GM12878 (cell line): ENCODE results near the gene CFHR2. TPM values are rescaled to one million over a fixed set of nuclear protein-coding genes. Genes with fewer than 3 reads are reported as not detected.

ENCODE experiments used
- ATAC-seq: fragments of 200-7000 bp; cut with Tn5 transposase; 3 replicates; pipeline ENCODE4 v1.9.1; 2020; ENCODE audit warnings: mild to moderate bottlenecking, moderate library complexity
- BruUV-seq: library from RNA; stranded (reverse); fragments of 400-500 nt; replicated peaks from 2 replicates; lab custom pipeline; 2021; lab: Mats Ljungman, UMichigan
- CTCF ChIA-PET: fragments of 300-600 bp; sonication (Branson Sonifier 250); formaldehyde crosslinking; extraction: SDS; loops from one replicate; lab custom pipeline; 2021; ENCODE audit warnings: inconsistent platforms; lab: Yijun Ruan, JAX
- POLR2A ChIA-PET: fragments of 350-600 bp; formaldehyde crosslinking; extraction: SDS; loops from one replicate; lab custom pipeline; 2021; ENCODE audit warnings: inconsistent platforms; lab: Charles Lee
- RAD21 ChIA-PET: fragments of 300-600 bp; sonication (Branson Sonifier 250); formaldehyde crosslinking; loops from one replicate; lab custom pipeline; 2023; ENCODE audit warnings: antibody characterized with exemption; ENCODE audit not compliant: unreplicated experiment; lab: Charles Lee
- SMC1A ChIA-PET: fragments of 300-600 bp; sonication (Branson Sonifier 250); formaldehyde crosslinking; loops from one replicate; lab custom pipeline; 2023; ENCODE audit not compliant: unreplicated experiment, uncharacterized antibody; lab: Charles Lee
- DNase-seq: peaks from one replicate; pipeline ENCODE4 v3.0.0-alpha.2; 2011; ENCODE audit warnings: low read depth, low spot score
- FAIRE-seq: peaks from 3 replicates; lab custom pipeline; 2011; peaks lifted over from hg19 to GRCh38; lab: Jason Lieb, UNC
- H2AFZ ChIP-seq: 2 replicates; pipeline ENCODE4 v1.6.0; 2011; ENCODE audit warnings: low read depth, low read length, control low read depth; ENCODE audit not compliant: control insufficient read depth
- H3K27ac ChIP-seq: 2 replicates; pipeline ENCODE4 v1.5.1; 2011; ENCODE audit warnings: control low read depth; ENCODE audit not compliant: control insufficient read depth, insufficient read depth
- H3K27me3 ChIP-seq, 2 experiments: replicated peaks in 1 of 2; 2 replicates each; pipeline versions ENCODE4 v1.6.0 to v1.6.1; 2011; ENCODE audit warnings: low read length in 1 of 2; ENCODE audit not compliant: control insufficient read depth in 2 of 2, insufficient read depth in 2 of 2
- H3K36me3 ChIP-seq, 2 experiments: 2 replicates each; pipeline ENCODE4 v1.5.1; 2011; ENCODE audit warnings: low read length in 1 of 2; ENCODE audit not compliant: control insufficient read depth in 2 of 2, insufficient read depth in 2 of 2
- H3K4me1 ChIP-seq: 2 replicates; pipeline ENCODE4 v1.6.1; 2011; ENCODE audit warnings: mild to moderate bottlenecking, low read length, moderate library complexity, mixed read lengths; ENCODE audit not compliant: control insufficient read depth, insufficient read depth
- H3K4me2 ChIP-seq: 2 replicates; pipeline ENCODE4 v1.6.0; 2011; ENCODE audit warnings: control low read depth; ENCODE audit not compliant: control insufficient read depth, insufficient read depth
- H3K4me3 ChIP-seq: fragments of 200-600 bp; sonication (generic); 2 replicates; pipeline ENCODE4 v1.5.1; 2016
- H3K79me2 ChIP-seq: 2 replicates; pipeline ENCODE4 v1.6.0; 2011; ENCODE audit warnings: low read length; ENCODE audit not compliant: control insufficient read depth, insufficient read depth
- H3K9ac ChIP-seq: 2 replicates; pipeline ENCODE4 v1.8.0; 2011; ENCODE audit warnings: low read length, control low read depth, mixed read lengths; ENCODE audit not compliant: control insufficient read depth, insufficient read depth
- H3K9me3 ChIP-seq: replicated peaks from 3 replicates; pipeline ENCODE4 v1.5.1; 2011; ENCODE audit warnings: mild to moderate bottlenecking, low read length; ENCODE audit not compliant: control insufficient read depth, insufficient read depth
- H4K20me1 ChIP-seq: 2 replicates; pipeline ENCODE4 v1.6.0; 2011; ENCODE audit not compliant: control insufficient read depth, insufficient read depth
- ATF7 ChIP-seq: fragments of 450-650 bp; IDR thresholded peaks from 2 replicates; pipeline ENCODE4 v1.6.1; 2016; ENCODE audit warnings: low read depth, mild to moderate bottlenecking
- CEBPB ChIP-seq, 2 experiments: fragments of 150-350 bp in 1 of 2; IDR thresholded peaks; 2 replicates each; pipeline ENCODE4 v1.6.1; 2012 to 2014; ENCODE audit warnings: low read depth in 2 of 2, low read length in 2 of 2, borderline replicate concordance in 1 of 2, inconsistent platforms in 1 of 2
- CEBPZ ChIP-seq: fragments of 150-350 bp; IDR thresholded peaks from 2 replicates; pipeline ENCODE4 v1.6.1; 2016; ENCODE audit warnings: low read depth, low read length
- HDAC2 ChIP-seq: fragments of 200-600 bp; sonication (generic); IDR thresholded peaks from 2 replicates; pipeline ENCODE4 v1.6.1; 2017
- KDM1A ChIP-seq: fragments of 200-600 bp; sonication (generic); IDR thresholded peaks from 2 replicates; pipeline ENCODE4 v1.6.1; 2016; ENCODE audit warnings: borderline replicate concordance
- MYC ChIP-seq: IDR thresholded peaks from 2 replicates; pipeline ENCODE4 v1.6.1; 2011; ENCODE audit warnings: mild to moderate bottlenecking, low read length, moderate library complexity, inconsistent platforms; ENCODE audit not compliant: insufficient read depth, insufficient replicate concordance, insufficient read length, severe bottlenecking
- POLR2A ChIP-seq: IDR thresholded peaks from 2 replicates; pipeline ENCODE4 v1.6.1; 2011; ENCODE audit warnings: low read depth, mild to moderate bottlenecking, low read length
- RCOR1 ChIP-seq: conservative IDR thresholded peaks from 2 replicates; pipeline ENCODE4 v1.6.1; 2012; ENCODE audit warnings: low read depth, low read length, improper control_type of control experiment
- SPI1 ChIP-seq: IDR thresholded peaks from 2 replicates; pipeline ENCODE4 v1.6.1; 2011; ENCODE audit warnings: low read depth, mild to moderate bottlenecking, low read length, moderate library complexity, borderline replicate concordance; ENCODE audit not compliant: insufficient read depth
- WRNIP1 ChIP-seq: IDR thresholded peaks from 2 replicates; pipeline ENCODE4 v1.6.1; 2011; ENCODE audit warnings: low read depth, low read length, improper control_type of control experiment, borderline replicate concordance
- YBX1 ChIP-seq: fragments of 450-650 bp; IDR thresholded peaks from 2 replicates; pipeline ENCODE4 v1.6.1; 2016; ENCODE audit warnings: antibody characterized with exemption
- WGBS: methylation state at CpG from one replicate; pipeline ENCODE4 v1.1.6; 2016; ENCODE audit warnings: low lambda C conversion rate; ENCODE audit not compliant: insufficient replicate concordance, insufficient coverage; ENCODE audit errors: missing lambda C conversion rate; 5-methylcytosine and 5-hydroxymethylcytosine counted together
- in situ Hi-C: fragments of 300-500 bp; cut with MboI; formaldehyde crosslinking; loops from 9 replicates; pipeline ENCODE4 v1.14.3; 2018; ENCODE audit warnings: mixed read lengths
- intact Hi-C: fragments of 100-400 bp; cut with micrococcal nuclease; formaldehyde crosslinking; loops from one replicate; pipeline ENCODE4 v1.14.2; 2022; ENCODE audit not compliant: unreplicated experiment
- polyA plus RNA-seq, 11 experiments: library from polyadenylated mRNA; depleted of rRNA in 4 of 11; unstranded in 6 of 11; stranded (reverse) in 5 of 11; fragments of >200 nt; fragmentation: Nextera tagmentation in 4 of 11; fragmentation: Illumina TruSeq in 1 of 11; extraction: Ambion mirVana in 4 of 11; extraction: Trizol in 1 of 11; gene quantifications; 1 replicate in 1 of 11; 2 replicates in 10 of 11; pipeline versions ENCODE4 v1.2.1 to v1.2.3, GENCODE V29; 2011 to 2016; ENCODE audit warnings: inconsistent platforms in 2 of 11, missing spikeins in 2 of 11, low read depth in 1 of 11
- total RNA-seq, 4 experiments: library from RNA; depleted of rRNA in 3 of 4; stranded (reverse); fragments of >200 nt in 3 of 4; fragmentation: Illumina TruSeq in 1 of 4; extraction: Trizol in 1 of 4; gene quantifications; 2 replicates each; pipeline versions ENCODE4 v1.2.1 to v1.2.3, GENCODE V29; 2013 to 2021
- TF ChIP-seq, protein P1 (sequence below): IDR thresholded peaks from 2 replicates; pipeline ENCODE4 v1.6.1; 2011; ENCODE audit warnings: borderline replicate concordance, low read depth, mild to moderate bottlenecking, moderate library complexity, low read length; ENCODE audit not compliant: insufficient read depth, poor library complexity, severe bottlenecking

The CFHR2 gene
- total and polyA plus RNA-seq, 10 of the 15 experiments (the other 5 are each of a cell fraction or from before 2014, with no cell fraction given), result not detected

GRCh38 chr1:196970182-196970581 lies 26.6 kb downstream of the CFHR2 start:
- Histone ChIP-seq H3K9me3 (no peaks in the 10 kb centered on the region), H2AFZ (no peak overlapping the region), H3K36me3 (no peaks in the 10 kb centered on the region), H3K27ac (no peak overlapping the region), H3K4me3 (no peak overlapping the region), H3K4me1 (no peaks in the 10 kb centered on the region), H3K27me3 (no peaks in the 10 kb centered on the region), H4K20me1 (no peaks in the 10 kb centered on the region)
- CTCF ChIA-PET, result interaction anchor here (1.1 kb wide), 1 partner anchor 21 kb away, joined by 3 read pairs; no protein-coding TSS in a partner anchor
- BruUV-seq, result no TSS peak
- intact Hi-C loops (no loop called here), in situ Hi-C loops (no loop called here)
- SMC1A ChIA-PET, result interaction anchor here (1.3 kb wide), 1 partner anchor 11 kb away, joined by 3 read pairs; no protein-coding TSS in a partner anchor
- ATAC-seq (no peak), FAIRE-seq (no peak)
- TF ChIP-seq MYC, result no peak
- TF ChIP-seq, protein P1, sequence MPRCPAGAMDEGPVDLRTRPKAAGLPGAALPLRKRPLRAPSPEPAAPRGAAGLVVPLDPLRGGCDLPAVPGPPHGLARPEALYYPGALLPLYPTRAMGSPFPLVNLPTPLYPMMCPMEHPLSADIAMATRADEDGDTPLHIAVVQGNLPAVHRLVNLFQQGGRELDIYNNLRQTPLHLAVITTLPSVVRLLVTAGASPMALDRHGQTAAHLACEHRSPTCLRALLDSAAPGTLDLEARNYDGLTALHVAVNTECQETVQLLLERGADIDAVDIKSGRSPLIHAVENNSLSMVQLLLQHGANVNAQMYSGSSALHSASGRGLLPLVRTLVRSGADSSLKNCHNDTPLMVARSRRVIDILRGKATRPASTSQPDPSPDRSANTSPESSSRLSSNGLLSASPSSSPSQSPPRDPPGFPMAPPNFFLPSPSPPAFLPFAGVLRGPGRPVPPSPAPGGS, result no peak
- TF ChIP-seq SPI1, result no peak
- no peak for TF ChIP-seq HDAC2
- TF ChIP-seq POLR2A, result no peak
- no peak for TF ChIP-seq WRNIP1
- no peak for TF ChIP-seq RCOR1
- TF ChIP-seq YBX1, result no peak
- no peak for TF ChIP-seq ATF7
- TF ChIP-seq KDM1A, result no peak
- no peak for TF ChIP-seq CEBPZ
- no peak for TF ChIP-seq CEBPB (IDR thresholded peaks at IDR 0.05; ENCODE audit: borderline replicate concordance in 1 of 2, low read depth in 2 of 2, low read length in 2 of 2)
- TF ChIP-seq, all 136 proteins: peak for 0
- ChIA-PET POLR2A (interaction anchor here (1.1 kb wide), 1 partner anchor 8 kb away, joined by 3 read pairs; no protein-coding TSS in a partner anchor), RAD21 (no interaction called here)
- 32% methylated on average over 1 of the region's 1 CpG for WGBS
- no peak for DNase-seq
- H3K4me2 ChIP-seq, result no peak overlapping the region
- no peak overlapping the region for H3K9ac ChIP-seq
- H3K79me2 ChIP-seq, result no peaks in the 10 kb centered on the region
